Activated CD8-positive, alpha-beta T cell treated with anti-CD3 and anti-CD28 coated beads for 36 hours (primary cell): ENCODE results near the gene MVB12B. TPM values are rescaled to one million over a fixed set of nuclear protein-coding genes. Genes with fewer than 3 reads are reported as not detected.
A peak's percentile ranks its signal among the peaks of the same experiment; 100 is the strongest.

Source experiments
- ATAC-seq: fragments of 200-7000 bp; cut with Tn5 transposase; one replicate; pipeline ENCODE4 v1.10.0; 2021; ENCODE audit warnings: mild to moderate bottlenecking, moderate library complexity
- CTCF ChIA-PET: fragments of 350-600 bp; sonication (Branson Sonifier 250); formaldehyde crosslinking; loops from one replicate; lab custom pipeline; 2021; ENCODE audit warnings: antibody characterized with exemption; lab: Charles Lee
- POLR2A ChIA-PET: fragments of 350-600 bp; sonication (Branson Sonifier 250); formaldehyde crosslinking; loops from one replicate; lab custom pipeline; 2021; ENCODE audit warnings: antibody characterized with exemption; lab: Charles Lee
- DNase-seq: peaks from one replicate; pipeline ENCODE4 v3.0.0-alpha.2; 2020
- H3K27ac Mint-ChIP-seq: one replicate; pipeline ENCODE4 v1.8.0; 2021; ENCODE audit warnings: mild to moderate bottlenecking, mixed read lengths
- H3K27me3 Mint-ChIP-seq: one replicate; pipeline ENCODE4 v1.8.0; 2021; ENCODE audit warnings: mixed read lengths
- H3K36me3 Mint-ChIP-seq: one replicate; pipeline ENCODE4 v1.8.0; 2021; ENCODE audit warnings: low read depth, mixed read lengths
- H3K4me1 Mint-ChIP-seq: one replicate; pipeline ENCODE4 v1.8.0; 2021; ENCODE audit warnings: low read depth, mixed read lengths
- H3K4me3 Mint-ChIP-seq: one replicate; pipeline ENCODE4 v1.8.0; 2021; ENCODE audit warnings: mild to moderate bottlenecking, moderate library complexity, mixed read lengths
- H3K9me3 Mint-ChIP-seq: one replicate; pipeline ENCODE4 v1.8.0; 2021; ENCODE audit warnings: mixed read lengths
- intact Hi-C: fragments of 100-400 bp; cut with micrococcal nuclease; formaldehyde crosslinking; loops from one replicate; pipeline ENCODE4 v1.10.0; 2022
- total RNA-seq, 2 experiments: library from RNA; stranded (reverse); gene quantifications; one replicate each; pipeline ENCODE4 v1.2.3, GENCODE V29; 2021
- TF ChIP-seq, protein P1 (sequence below): fragments of 200-600 bp; IDR thresholded peaks from one replicate; pipeline ENCODE4 v1.8.0; 2022; ENCODE audit warnings: antibody characterized with exemption, mild to moderate bottlenecking

Gene MVB12B
- total RNA-seq, 2 experiments from 2014 or later: 6.4 to 6.6 TPM

DNA sequence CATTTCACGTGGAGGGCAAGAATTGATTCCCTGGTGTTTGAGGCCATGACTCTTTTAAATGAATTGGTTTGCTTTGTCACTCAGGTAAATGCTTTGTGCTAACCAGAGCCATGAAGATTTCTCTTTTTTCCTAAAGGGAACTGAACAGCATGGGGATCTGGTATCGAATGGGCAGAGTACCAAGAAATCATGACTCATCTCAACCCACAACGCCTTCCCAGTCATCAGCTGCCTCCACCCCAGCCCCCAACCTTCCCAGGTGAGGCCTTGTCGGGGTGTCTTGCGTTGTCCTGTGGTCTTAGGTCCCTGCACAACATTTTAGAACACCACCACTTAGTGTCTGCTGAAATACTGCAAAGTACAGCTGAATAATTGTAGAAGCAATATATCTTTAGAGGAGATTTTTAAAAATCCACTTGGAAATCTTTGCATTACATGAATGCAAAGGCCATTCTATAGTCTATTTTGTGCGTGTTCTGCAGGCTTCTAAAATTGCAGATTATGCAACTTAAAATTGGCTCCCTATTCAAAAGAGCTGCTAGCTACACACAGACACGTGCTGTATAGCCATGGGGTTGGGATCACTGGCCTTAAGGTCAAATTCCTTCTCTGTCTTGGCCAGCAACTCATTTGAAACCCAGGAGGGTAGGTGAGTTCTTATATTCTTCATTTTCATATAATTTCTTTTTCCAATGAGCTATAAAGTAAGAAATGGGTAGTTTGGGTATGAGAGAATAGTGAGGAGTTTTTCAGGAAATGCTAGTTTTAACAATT lies 69.0 kb downstream of the MVB12B start:
- Mint-ChIP-seq H3K9me3 (no peaks in the 10 kb centered on the region), H3K27ac (no peak overlapping the region), H3K4me3 (no peak overlapping the region), H3K27me3 (no peaks in the 10 kb centered on the region), H3K4me1 (peaks cover 46% of the 10 kb centered on the region), H3K36me3 (peaks cover 5% of the 10 kb centered on the region)
- intact Hi-C loops: loop anchor here (2.0 to 5.0 kb wide), 3 partner anchors 68 to 97 kb away; partner anchors contain the start of gene MVB12B
- ATAC-seq (no peak), DNase-seq (peak; percentile 25)
- CTCF ChIA-PET: interaction anchor here (0.7 to 6.6 kb wide), 13 partner anchors 9 to 162 kb away, joined by 3 to 104 read pairs (median 4); no protein-coding TSS in a partner anchor
- POLR2A ChIA-PET: interaction anchor here (0.7 to 3.7 kb wide), 4 partner anchors 65 to 458 kb away, joined by 3 to 16 read pairs (median 5); partner anchors contain the start of gene MVB12B
- TF ChIP-seq, protein P1, sequence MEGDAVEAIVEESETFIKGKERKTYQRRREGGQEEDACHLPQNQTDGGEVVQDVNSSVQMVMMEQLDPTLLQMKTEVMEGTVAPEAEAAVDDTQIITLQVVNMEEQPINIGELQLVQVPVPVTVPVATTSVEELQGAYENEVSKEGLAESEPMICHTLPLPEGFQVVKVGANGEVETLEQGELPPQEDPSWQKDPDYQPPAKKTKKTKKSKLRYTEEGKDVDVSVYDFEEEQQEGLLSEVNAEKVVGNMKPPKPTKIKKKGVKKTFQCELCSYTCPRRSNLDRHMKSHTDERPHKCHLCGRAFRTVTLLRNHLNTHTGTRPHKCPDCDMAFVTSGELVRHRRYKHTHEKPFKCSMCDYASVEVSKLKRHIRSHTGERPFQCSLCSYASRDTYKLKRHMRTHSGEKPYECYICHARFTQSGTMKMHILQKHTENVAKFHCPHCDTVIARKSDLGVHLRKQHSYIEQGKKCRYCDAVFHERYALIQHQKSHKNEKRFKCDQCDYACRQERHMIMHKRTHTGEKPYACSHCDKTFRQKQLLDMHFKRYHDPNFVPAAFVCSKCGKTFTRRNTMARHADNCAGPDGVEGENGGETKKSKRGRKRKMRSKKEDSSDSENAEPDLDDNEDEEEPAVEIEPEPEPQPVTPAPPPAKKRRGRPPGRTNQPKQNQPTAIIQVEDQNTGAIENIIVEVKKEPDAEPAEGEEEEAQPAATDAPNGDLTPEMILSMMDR: no peak

- peak overlapping the region; percentile 53 for H3K27ac Mint-ChIP-seq
- TF ChIP-seq, protein P1: peak; percentile 61
- DNase-seq (peak; percentile 93), ATAC-seq (peak; percentile 96)
- peaks cover 46% of the 10 kb centered on the region for H3K4me1 Mint-ChIP-seq
- ChIA-PET POLR2A (interaction anchor here (0.6 to 3.7 kb wide), 7 partner anchors 14 to 94 kb away, joined by 3 to 16 read pairs (median 4); partner anchors contain the start of gene MVB12B), CTCF (interaction anchor here (0.9 to 6.6 kb wide), 20 partner anchors 10 to 161 kb away, joined by 3 to 104 read pairs (median 6); partner anchors contain the start of gene MVB12B)
- no peaks in the 10 kb centered on the region for H3K27me3 Mint-ChIP-seq
- H3K4me3 Mint-ChIP-seq: peak overlapping the region; percentile 22
- H3K36me3 Mint-ChIP-seq: peaks cover 5% of the 10 kb centered on the region
- intact Hi-C loops: loop anchor here (2.0 to 5.0 kb wide), 3 partner anchors 70 to 95 kb away; partner anchors contain the start of gene MVB12B
- no peaks in the 10 kb centered on the region for H3K9me3 Mint-ChIP-seq
These were observed 70.4 kb downstream of the MVB12B start for GRCh38 chr9:126397056-126397455.

- ChIA-PET POLR2A (interaction anchor here (0.6 to 3.7 kb wide), 2 partner anchors 72 to 370 kb away, joined by 3 to 16 read pairs; partner anchors contain the start of gene MVB12B), CTCF (interaction anchor here (0.6 to 6.6 kb wide), 51 partner anchors 8 to 1741 kb away, joined by 3 to 104 read pairs (median 5); partner anchors contain the start of gene MVB12B)
- Mint-ChIP-seq H3K4me3 (no peak overlapping the region), H3K9me3 (no peaks in the 10 kb centered on the region), H3K27ac (peak overlapping the region; percentile 63), H3K27me3 (no peaks in the 10 kb centered on the region), H3K4me1 (peaks cover 57% of the 10 kb centered on the region), H3K36me3 (no peaks in the 10 kb centered on the region)
- TF ChIP-seq, protein P1: peak; percentile 97
- intact Hi-C loops: loop anchor here (5.0 kb wide), 2 partner anchors 71 to 94 kb away; partner anchors contain the start of gene MVB12B
- ATAC-seq (no peak), DNase-seq (peak; percentile 80)
These were observed 71.9 kb downstream of the MVB12B start for GRCh38 chr9:126398403-126399058.

DNA sequence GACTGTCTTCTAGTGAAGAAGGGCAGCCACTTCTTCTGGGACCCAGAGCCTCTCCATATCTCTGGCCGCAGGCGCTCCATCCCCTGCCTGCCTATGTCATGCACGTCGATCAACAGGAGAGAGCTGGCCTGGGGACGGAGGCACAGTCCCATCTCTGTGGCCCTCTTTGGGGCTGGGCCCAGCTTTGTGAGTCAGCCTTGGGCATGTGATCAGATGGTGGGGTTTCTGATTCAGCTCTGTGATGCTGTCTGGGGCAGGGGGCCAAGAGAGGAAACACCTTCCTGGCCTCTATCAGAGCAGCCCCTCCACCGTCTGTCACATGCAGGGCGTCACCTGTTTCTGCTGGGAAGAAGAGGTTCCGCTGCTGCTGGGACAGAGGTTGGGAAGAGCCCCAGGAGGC lies 72.6 kb downstream of the MVB12B start:
- intact Hi-C loops: loop anchor here (5.0 kb wide), 2 partner anchors 72 to 93 kb away; partner anchors contain the start of gene MVB12B
- CTCF ChIA-PET: interaction anchor here (0.6 to 6.6 kb wide), 35 partner anchors 8 to 992 kb away, joined by 3 to 104 read pairs (median 7); partner anchors contain the start of gene MVB12B
- no peak overlapping the region for H3K4me3 Mint-ChIP-seq
- peaks cover 58% of the 10 kb centered on the region for H3K4me1 Mint-ChIP-seq
- DNase-seq (no peak), ATAC-seq (no peak)
- POLR2A ChIA-PET: interaction anchor here (3.7 kb wide), 1 partner anchor 73 kb away, joined by 16 read pairs; the partner anchor contains the start of gene MVB12B
- TF ChIP-seq, protein P1: no peak
- no peaks in the 10 kb centered on the region for H3K27me3 Mint-ChIP-seq
- H3K9me3 Mint-ChIP-seq: no peaks in the 10 kb centered on the region
- H3K27ac Mint-ChIP-seq: no peak overlapping the region
- no peaks in the 10 kb centered on the region for H3K36me3 Mint-ChIP-seq
